Fibroblast of mammary gland (primary cell): Measurements from ENCODE around the gene DFFB.
A peak's percentile ranks its signal among the peaks of the same experiment; 100 is the strongest.

Experiments
- DNase-seq: peaks from one replicate; pipeline ENCODE4 v3.0.0-alpha.2; 2010; ENCODE audit warnings: low read depth
- H3K4me3 ChIP-seq: 2 replicates; pipeline ENCODE4 v1.5.1; 2011; ENCODE audit warnings: low read depth, mild to moderate bottlenecking, low read length, moderate library complexity; ENCODE audit not compliant: control insufficient read depth
- CTCF ChIP-seq: conservative IDR thresholded peaks from 2 replicates; pipeline ENCODE4 v1.5.1; 2011; ENCODE audit warnings: low read depth, low read length, inconsistent platforms; ENCODE audit not compliant: control insufficient read depth, insufficient read depth

Gene DFFB

GRCh38 chr1:3821004-3821403 lies 36.3 kb upstream of the DFFB start:
- no peak overlapping the region for H3K4me3 ChIP-seq
- TF ChIP-seq CTCF: no peak

DNA sequence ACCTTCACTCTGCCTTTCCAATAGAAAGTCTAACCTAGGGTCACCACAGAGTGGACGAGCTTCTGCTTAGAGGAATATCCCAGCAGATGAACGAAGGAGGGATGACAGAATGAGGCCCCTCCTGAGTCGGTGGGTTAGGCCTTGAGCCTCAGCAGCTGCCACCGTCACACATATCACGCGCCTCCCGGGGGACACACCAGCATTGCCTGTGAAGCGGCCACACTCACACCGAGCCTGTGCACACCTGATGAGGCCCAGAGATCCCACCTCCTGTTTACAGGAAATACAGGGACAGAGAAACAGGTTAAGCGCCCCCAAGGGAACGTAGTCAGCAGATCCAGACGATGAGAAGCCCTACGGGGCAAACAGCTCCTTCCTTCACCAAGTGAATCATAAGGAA lies 35.8 kb upstream of the DFFB start:
- TF ChIP-seq CTCF: no peak
- no peak for DNase-seq
- no peak overlapping the region for H3K4me3 ChIP-seq

More at GRCh38 chr1:3821004-3821403, 36.3 kb upstream of the DFFB start:
- DNase-seq: no peak

DNA sequence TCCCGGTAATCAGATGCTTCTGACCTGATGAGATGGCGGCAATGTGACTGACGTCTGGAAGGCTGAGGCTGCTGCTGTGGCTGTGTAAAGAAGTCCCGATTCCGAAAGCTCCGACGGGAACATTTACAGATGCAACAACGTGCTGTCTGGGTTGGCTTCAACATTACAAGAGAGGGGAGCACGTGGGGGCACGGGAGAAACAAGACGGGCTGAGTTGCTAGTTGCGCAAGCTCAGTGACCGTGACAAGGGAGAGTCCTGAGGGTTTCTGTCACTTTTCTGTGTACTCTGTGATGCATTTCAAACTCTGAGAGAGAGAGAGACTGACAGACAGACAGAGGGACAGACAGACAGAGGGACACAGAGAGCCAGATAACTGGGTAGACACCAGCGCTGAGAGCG lies 35.4 kb upstream of the DFFB start:
- no peak for TF ChIP-seq CTCF
- H3K4me3 ChIP-seq: no peak overlapping the region
- DNase-seq: no peak

- TF ChIP-seq CTCF: no peak
- no peak overlapping the region for H3K4me3 ChIP-seq
- DNase-seq: no peak
Observed at GRCh38 chr1:3822421-3822820, 34.9 kb upstream of the DFFB start.

GRCh38 chr1:3824650-3825049 lies 32.6 kb upstream of the DFFB start:
- no peak overlapping the region for H3K4me3 ChIP-seq
- DNase-seq: no peak
- TF ChIP-seq CTCF: no peak

GRCh38 chr1:3825356-3825755 lies 31.9 kb upstream of the DFFB start:
- no peak for TF ChIP-seq CTCF
- H3K4me3 ChIP-seq: no peak overlapping the region
- no peak for DNase-seq

- peak; percentile 13 for DNase-seq
- TF ChIP-seq CTCF: no peak
Observed at GRCh38 chr1:3827813-3828307, 29.4 kb upstream of the DFFB start.

More at GRCh38 chr1:3827813-3828307, 29.4 kb upstream of the DFFB start:
- no peak overlapping the region for H3K4me3 ChIP-seq
